Measurements from ENCODE around the gene SLC22A23.

The SLC22A23 gene

DNA sequence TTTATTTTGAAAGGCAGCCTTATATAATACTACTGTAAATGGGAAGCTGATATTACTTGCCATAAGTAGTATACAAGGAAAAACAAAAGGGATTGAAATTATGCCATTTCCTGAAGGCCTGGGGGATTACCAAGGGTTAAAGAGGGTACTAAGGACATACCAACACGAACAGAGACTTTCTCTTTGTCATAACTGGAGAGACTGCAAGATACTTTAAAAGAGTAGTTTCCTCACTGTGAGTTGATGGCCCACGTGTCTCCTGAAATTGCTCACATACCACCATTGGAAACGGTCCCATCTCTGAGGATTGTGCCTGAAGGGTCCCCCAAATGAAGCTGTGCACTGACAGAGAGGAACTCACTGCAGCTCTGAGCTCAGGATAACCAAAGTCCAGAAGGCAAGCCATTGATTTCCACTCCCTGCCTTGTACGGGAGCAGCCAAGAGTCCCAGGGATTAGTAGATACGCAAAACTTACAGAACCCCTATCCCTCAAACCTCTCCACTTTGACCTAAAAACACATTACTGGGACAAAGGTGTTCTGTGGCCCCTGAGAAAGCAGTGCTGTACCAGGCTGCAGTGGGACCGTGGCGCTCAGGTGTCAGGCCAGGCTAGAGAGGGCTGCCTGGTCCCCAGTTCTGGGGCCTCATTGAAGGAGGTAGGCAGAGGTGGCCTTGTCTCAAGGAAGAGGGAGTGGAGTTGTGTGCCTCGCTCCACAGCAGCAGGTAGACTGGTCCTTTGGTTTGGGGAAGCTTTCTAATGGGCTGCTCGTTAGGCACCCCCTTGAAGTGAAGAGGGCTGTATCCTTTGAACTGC, 182.9 kb downstream of the SLC22A23 start:
- DNase-seq (ENCODE audit: extremely low read depth in 1 of 2, low read depth in 1 of 2) = no peak

DNA sequence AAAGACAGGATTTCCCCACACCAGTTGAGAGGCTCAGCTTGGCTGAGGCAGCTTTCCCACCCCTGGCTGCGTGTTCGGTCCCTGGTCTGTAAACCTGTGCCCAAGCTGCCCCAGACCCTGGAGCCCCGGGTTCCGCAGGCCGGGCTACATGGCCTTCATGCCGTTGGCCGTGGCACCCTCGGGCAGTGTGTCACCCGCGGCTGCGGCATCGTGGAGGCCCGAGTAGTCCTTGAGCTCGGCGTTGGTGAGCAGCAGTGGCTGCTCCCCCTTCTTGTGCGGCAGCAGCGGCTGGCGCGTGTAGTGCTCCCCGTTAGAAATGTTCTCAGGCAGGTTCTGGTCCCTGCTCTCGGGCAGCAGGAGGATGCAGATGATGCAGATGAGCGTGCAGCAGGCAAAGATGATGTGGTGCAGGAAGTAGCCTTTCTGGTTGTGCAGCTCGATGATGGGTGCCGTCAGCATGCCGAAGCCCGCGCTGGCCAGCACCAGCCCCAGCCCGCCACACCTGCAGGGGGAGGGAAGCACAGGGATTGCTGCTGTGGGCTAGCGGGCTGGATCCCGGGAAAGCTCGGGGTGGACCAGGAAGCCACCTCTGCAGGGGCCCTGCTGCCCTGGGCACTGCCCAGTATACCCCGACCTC, 183.8 kb downstream of the SLC22A23 start:
- DNase-seq (ENCODE audit: extremely low read depth in 1 of 2, low read depth in 1 of 2) = no peak

DNA sequence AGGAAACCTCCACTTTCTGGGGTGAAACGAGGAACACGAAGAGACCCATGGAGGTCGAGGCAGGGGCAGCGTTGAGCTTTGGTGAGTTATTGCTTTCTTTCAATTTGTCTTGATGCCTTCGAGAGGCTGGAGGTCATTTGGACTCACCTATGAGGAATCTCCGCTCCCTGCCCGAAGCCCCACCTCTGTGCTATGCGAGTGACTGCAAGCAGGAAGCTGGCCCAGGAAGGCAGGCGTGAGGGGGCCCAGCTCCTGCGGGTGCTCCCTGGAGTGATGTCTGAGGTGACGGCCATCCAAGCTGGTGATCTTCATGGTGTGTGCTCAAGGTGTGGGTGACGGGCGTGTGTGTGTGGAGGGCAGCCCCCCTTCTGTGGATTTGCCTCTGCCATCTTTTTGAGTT, 185.1 kb downstream of the SLC22A23 start:
- no peak for DNase-seq (ENCODE audit: extremely low read depth in 1 of 2, low read depth in 1 of 2)

DNA sequence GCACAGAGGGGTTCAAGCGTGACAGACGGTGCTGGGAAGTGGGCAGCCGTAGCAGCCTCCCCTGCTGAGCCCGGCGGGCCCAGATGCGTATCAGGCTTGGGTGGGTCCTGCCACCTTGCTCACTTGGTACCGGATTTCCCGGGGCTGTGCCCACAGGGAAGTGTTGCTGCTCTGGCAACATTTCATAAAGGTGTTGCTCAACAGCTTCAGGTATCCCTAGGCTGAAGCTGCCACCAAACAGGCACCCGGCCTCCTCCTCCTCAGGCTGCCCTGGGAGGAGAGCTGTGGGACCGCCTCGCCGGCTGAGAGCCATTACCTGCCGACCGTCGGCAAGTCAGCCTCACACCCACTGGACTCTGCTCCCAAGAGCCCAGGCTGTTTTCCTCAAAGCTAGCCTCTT, 186.6 kb downstream of the SLC22A23 start:
- DNase-seq (ENCODE audit: extremely low read depth in 1 of 2, low read depth in 1 of 2) = no peak

DNA sequence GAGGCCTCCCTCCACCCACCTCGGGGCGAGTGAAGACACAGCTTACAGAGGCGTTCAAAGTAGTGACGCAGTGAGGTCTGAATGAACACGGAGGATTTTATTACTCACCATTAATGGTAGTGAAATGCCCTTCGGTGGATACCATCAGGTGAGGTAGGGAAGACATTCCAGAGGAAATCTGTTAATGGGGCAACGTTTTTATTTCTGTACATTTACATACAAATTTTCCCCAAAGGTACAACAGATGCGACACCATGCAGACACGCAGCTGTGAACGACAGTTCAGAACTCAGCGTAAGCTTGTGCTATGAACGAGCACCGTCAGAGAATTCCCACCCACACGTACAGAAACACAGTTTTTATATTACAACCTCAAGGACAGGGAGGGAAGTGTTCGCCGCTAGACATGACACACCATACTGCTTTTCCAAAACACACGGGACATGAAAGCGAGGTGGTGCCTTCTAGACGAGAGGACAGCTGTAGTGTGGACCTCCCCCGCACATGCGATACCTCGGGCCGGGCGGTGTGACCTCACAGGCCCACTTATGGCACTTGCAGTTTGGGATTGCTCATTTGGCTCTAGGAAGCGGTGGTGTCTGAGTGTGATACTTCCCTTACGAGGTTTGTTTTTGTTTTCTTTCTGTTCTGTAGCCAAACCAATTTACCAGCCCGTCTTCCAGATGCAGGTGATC, 187.4 kb downstream of the SLC22A23 start:
- no peak for DNase-seq (ENCODE audit: extremely low read depth in 1 of 2, low read depth in 1 of 2)

DNA sequence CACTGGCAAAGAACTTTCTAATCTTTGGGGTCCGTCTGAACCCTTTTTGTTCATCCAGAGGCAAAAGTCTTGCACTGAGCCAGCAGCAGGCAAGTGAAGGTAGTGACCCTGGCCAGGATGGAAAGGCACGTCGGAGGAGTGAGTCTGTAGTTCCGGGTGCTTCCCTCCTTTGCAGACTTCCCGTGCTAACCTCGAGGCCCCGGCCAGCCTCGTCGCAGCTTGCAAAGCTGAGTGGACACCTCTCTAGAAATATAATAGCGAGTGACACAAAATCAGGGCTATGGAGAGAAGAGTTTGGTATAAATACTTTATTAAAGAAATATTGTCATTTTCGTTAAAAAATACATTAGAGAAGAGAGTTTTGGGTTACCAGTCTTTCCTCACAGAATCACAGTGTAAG, 188.2 kb downstream of the SLC22A23 start:
- DNase-seq (ENCODE audit: extremely low read depth in 1 of 2, low read depth in 1 of 2) = no peak

DNA sequence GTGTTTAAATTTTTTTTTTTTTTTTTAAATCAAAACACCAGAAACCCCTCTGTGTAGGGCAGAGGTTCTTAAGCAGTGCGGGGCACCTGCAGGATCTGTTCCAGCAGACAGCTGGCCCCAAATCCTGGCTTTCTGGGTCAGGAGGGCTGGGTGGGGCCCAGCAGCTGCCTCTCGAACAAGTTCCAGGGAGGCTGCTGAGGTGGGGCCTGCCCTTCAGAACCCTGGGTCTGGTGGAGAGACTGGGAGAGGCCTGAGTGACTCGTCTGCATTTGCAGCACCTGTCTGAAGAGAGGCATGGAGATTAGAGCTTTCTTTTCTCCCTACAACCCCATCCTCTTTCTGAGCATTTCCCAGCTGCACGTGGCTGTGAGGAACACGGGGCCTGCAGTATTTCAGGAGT, 189.7 kb downstream of the SLC22A23 start:
- DNase-seq (ENCODE audit: extremely low read depth in 1 of 2, low read depth in 1 of 2) = no peak

DNA sequence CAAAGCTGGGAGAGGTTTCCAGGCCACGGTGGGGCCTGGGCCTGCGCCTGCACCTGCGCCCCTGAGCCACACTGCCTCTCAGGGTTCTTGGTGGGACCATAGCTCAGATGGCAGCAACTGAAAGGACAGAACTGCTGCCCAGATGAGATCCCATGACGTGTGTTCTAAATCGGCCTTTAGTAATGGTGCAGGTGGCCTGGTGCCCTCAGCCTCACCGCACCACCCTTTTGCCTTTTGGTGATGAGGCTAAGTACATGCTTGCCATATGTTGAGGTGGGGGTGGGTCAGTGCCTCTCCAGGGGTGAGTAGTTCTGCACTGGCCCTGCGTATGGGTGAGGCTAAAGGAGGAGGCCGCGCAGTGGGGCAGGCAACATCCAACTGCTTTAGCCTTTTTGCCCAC, 190.7 kb downstream of the SLC22A23 start:
- no peak for DNase-seq (ENCODE audit: extremely low read depth in 1 of 2, low read depth in 1 of 2)

DNA sequence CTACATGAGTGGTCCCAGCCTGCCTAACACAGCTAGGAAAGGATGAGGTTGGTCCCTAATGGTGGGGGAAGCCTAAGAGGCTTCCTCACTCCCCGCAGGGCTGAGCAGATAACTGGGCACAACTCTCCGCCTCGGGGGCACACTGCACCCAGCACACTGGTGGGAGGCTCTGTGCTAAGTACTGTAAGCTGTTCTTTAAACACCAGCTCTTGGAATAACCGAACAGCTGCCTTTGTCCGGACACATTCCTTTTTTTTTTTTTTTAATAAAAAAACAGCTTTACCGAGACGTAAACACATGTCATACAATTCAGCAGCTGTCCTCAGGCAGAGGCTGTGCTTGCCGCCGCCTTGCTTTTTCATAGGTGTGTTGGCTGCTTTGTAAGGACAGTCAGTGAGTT, 191.2 kb downstream of the SLC22A23 start:
- no peak for DNase-seq (ENCODE audit: extremely low read depth in 1 of 2, low read depth in 1 of 2)

DNA sequence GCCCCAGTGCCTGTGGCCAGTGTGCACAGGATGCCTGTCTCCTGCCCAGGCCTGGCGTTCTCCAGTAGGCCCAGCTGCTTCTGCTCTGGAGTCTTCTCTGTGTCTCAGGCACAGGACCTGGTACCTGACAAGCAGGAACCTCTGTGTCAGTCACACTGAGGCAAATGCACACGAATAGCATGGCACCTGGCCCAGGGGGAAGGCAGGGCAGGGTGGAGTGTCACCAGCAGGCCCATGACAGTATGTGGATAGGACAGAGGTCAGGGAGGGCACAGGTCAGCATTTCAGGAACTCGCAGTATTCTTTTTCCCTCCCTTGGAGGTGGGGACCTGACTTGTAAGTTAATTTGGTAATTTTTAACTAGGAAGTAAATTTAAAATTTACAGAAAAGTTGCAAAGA, 192.5 kb downstream of the SLC22A23 start:
- DNase-seq (ENCODE audit: extremely low read depth in 1 of 2, low read depth in 1 of 2) = no peak

DNA sequence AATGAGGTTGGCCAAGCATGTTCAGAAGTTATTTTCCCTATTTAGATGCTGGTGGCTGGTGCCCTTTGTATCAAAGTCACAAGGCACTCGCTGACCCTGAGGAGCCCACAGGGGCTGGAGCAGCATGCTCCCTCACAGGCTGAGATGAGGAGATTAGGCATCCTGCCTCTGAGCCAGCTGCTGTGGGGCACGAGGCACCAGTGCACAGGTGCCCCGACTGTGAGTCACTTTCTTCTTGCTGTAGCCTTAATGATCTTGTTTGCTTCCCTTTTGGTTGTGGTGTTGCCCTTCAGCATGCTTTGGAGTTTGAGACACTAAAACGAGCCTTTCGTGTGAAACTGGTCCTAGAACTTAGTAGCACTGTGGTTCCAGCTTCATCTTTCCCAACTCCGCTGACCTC, 193.8 kb downstream of the SLC22A23 start:
- DNase-seq (ENCODE audit: extremely low read depth in 1 of 2, low read depth in 1 of 2) = no peak

DNA sequence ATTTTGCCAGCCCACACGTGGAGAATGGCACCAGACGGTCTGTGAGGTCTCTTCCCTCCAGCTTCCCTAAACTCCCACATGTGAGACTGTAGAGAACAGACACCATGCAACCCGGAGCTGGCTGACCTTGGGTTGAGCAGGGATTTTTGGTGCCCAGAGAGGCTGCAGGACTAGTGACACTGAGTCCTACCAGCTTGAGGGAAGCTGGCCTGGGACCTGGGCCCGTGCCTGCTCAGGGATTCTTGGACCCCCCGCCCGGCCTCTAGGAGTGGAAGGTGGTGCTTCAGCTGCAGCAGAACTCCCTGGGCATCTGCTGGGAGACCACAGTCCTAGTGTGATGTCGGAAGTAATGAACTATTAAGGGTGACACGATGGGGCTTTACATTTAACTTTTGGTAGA, 194.9 kb downstream of the SLC22A23 start:
- no peak for DNase-seq (ENCODE audit: extremely low read depth in 1 of 2, low read depth in 1 of 2)

DNA sequence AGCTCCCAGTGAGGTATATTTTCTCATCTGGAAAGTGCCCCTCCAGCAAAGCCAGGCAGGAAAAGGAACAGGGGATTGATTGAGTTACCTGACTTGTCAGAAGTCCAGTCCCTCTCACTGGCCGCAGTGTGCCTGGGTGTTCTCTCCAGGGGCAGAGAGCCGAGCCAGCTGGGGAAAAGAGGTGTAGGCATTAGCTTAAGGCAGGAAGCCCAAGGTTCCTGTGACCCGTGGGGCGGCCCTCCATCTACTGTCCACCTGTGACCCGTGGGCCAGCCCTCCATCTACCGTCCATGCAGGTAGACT, 195.4 kb downstream of the SLC22A23 start:
- no peak for DNase-seq (ENCODE audit: extremely low read depth in 1 of 2, low read depth in 1 of 2)

DNA sequence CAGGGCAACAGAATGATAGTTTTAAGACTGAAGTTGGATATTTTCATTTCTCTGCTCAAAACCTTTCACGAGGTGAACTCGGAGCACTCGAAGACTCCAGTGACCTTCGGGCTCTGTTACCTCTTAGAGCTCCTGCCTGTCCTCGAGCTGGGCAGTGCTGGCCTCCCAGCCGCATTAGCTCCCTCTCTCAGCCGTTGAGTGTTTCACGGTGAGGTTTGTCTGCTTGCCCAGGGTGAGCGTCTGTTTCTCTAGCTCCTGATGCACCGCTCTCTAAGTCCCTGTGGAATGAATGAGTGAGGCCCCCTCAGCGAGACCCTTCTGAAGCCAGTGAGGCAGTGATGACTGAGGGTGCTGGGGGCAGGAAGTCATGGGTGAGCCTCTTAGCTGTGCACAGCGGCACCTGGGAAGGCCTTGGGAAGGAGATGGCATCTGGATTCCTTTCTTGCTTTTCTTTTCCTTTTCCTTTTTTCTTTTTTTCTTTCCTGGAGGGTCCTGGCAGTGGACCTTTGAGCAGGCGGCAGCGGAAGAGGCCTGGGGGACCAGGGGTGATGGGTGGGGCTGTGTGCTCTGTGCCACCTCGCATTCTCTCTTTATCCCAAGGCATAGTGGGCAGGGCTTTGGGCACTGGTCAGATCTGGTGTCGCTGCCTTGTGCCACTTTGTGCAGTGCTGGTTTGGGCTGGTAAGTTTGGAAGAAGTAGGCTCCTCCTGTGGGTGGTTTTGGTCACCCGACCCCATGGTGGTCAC, 195.9 kb downstream of the SLC22A23 start:
- no peak for DNase-seq (ENCODE audit: extremely low read depth in 1 of 2, low read depth in 1 of 2)

DNA sequence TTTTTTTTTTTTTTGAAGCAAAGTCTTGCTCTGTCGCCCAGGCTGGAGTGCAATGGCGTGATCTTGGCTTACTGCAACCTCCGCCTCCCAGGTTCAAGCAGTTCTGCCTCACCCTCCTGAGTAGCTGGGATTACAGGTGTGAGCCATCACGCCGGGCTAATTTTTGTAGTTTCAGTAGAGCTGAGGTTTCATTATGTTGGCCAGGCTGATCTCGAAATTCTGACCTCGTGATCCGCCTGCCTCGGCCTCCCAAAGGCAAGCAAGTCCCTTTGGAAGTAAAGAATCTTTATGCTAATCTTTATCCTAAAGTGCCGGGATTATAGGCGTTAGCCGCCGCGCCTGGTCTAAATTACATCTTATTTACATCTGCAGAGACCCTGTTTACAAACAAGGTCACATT, 196.6 kb downstream of the SLC22A23 start:
- no peak for DNase-seq (ENCODE audit: extremely low read depth in 1 of 2, low read depth in 1 of 2)

DNA sequence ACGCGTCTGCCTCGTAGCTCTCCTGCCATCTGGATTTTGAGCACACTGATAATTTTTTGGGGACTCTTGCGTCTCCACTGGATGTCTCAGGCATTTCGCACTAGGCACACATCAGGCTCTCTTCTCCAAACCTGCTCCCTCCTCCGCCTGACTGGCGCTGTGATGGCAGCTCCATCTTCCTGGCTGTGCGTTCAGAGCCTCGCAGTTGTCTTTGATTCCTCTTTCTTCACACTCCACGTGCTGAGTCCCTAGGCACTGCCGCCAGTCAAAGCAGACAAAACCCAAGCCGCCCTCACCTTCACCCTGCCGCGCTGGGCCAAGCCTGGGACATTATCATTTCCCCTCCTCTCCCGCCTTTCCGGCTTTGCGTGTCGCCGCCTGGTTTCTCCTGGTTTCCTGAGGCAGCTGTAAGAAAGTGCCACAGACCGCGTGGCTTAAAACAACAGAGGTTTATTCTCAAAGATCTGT, 197.3 kb downstream of the SLC22A23 start:
- no peak for DNase-seq (ENCODE audit: extremely low read depth in 1 of 2, low read depth in 1 of 2)

DNA sequence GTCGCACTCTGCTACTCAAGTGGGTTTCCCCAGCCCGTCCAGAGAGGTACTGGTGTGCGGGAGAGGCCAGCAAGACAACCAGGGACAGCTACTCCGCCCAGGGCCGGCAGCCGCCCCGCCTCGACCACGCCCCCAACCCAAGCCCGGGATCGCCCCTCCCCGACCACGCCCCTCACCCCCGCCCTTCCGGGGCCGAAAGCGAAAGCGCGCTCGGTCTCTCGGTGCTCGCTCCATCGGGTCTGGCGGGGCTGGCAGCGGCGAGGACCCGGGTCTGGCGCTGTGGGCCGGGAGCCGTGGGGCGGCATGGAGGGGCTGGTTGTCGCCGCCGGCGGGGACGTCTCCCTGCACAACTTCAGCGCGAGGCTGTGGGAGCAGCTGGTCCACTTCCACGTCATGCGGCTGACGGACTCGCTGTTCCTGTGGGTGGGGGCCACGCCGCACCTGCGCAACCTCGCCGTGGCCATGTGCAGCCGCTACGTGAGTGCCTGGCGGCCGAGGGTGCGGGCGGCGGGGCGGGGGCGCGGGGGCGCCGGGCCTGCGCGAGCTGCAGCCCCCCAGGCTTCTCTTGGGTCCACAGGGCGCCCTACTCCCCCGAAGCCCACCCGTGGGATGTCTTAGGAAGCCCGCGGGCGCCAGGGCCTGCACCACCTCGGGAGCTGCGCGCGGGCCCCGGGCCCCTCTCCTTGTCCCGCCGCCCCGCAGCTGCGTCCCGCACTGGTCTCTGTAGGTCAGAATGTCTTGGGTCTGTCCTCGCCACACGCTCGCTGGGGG, 197.9 kb downstream of the SLC22A23 start, which contains the start of gene PSMG4:
PSMG4 (plus strand) TSS at position 228 of the 771 bp plus-strand sequence; CDS start at position 304, 76 bp downstream.
- peak; percentile 73 to 95 for DNase-seq (ENCODE audit: extremely low read depth in 1 of 2, low read depth in 1 of 2)

DNA sequence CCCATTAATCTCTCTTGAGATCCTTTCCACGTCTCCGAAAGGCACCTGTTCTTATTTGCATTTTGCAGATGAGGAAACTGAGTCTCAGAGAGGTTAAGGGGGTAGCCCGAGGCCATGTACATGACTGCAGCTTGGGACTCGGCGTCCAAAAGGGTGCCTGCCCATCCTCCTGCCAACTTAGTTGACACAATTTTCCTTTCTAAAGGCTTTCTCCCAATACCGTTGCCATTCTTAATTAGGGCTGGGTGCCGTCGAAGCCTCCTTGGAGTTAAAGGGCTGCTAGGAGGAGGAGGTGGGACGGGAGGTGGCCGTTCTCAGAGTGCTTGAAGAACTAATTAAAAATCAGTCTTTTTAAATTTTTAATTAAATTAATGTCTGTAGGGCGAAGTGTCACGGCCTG, 198.6 kb downstream of the SLC22A23 start:
- no peak for DNase-seq (ENCODE audit: extremely low read depth in 1 of 2, low read depth in 1 of 2)

DNA sequence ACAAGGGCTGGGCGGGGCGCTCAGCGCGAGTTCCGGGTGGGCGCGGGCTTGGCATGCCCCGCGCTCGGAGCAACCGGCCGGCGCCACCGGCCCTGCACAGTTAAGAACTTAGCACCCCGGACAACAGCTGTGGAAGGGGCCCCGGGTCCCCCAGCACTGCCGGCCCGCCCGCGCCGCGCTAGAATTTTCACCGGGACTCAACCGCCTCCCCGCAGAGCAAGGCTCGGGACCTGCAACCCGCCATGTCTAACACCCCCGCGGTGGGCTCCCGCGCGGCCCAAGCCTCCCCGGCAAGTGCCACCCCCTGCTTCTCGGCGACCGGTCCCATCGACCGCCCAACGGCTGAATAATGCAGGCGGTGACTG, 203.3 kb downstream of the SLC22A23 start:
- no peak for DNase-seq (ENCODE audit: extremely low read depth in 1 of 2, low read depth in 1 of 2)

DNA sequence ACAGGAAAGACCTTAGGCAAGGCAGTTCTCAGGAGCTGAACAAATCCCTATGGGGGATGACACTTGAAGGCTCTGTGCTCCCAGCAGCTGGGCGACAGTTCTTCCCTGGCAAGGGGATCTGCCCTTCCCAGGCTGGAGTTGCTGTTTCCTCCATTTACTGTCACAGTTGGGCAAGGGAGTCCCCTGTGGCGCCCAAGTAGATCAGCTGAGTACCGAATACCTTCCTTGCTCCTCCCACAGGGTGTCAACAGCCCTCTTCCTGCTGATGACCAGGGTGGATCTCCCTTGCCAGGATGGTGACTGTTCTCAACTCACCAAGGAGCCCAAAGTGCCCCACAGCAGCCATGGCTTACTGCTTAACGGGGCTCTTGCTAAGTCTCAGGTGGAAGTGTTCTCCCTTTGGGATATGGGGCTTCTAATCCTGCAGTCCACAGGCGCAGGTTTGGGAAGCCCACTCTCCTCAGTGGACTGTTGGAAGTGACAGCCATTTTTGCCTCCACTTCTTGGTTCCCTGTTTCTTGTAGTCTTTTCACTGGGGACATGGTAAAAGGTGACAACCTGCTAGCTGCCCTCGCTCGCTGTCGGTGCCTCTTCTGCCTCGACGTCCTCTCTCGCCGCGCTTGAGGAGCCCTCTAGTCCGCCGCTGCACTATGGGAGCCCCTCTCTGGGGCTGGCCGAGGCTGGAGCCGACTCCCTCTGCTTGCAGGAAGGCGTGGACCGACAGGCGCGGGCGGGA, 203.8 kb downstream of the SLC22A23 start:
- no peak for DNase-seq (ENCODE audit: extremely low read depth in 1 of 2, low read depth in 1 of 2)

All from activated CD8-positive, alpha-beta memory T cell treated with anti-CD3 and anti-CD28 coated beads for 1 hour (primary cell).